G401 (cell line): ENCODE results near the gene LDLRAD4. TPM values are rescaled to one million over a fixed set of nuclear protein-coding genes. Genes with fewer than 3 reads are reported as not detected.

ENCODE experiments used
- DNase-seq: peaks from one replicate; pipeline ENCODE4 v3.0.0-alpha.2; 2015; ENCODE audit warnings: low spot score
- in situ Hi-C: cut with HindIII; loops from 2 replicates; pipeline ENCODE4 v1.10.0; 2016; ENCODE audit warnings: low sequenced_read_pairs, mixed read lengths
- total RNA-seq: library from RNA; depleted of rRNA; stranded (reverse); fragments of >200 nt; shearing (Covaris generic); gene quantifications from 2 replicates; pipeline ENCODE4 v1.2.3, GENCODE V29; 2014

LDLRAD4 gene
- total RNA-seq, 1 experiment from 2014 or later, result not detected

GRCh38 chr18:13572721-13573120, 354.2 kb downstream of the LDLRAD4 start:
- in situ Hi-C loops, result no loop called here
- no peak for DNase-seq

- in situ Hi-C loops, result no loop called here
- no peak for DNase-seq
Measured at GRCh38 chr18:13573750-13574149, 355.2 kb downstream of the LDLRAD4 start.

GRCh38 chr18:13574355-13574754, 355.8 kb downstream of the LDLRAD4 start:
- no peak for DNase-seq
- in situ Hi-C loops, result no loop called here

- in situ Hi-C loops, result no loop called here
- no peak for DNase-seq
Measured at GRCh38 chr18:13574761-13575160, 356.2 kb downstream of the LDLRAD4 start.

- no peak for DNase-seq
- in situ Hi-C loops, result no loop called here
Measured at GRCh38 chr18:13576598-13576997, 358.0 kb downstream of the LDLRAD4 start.

- in situ Hi-C loops, result no loop called here
- DNase-seq, result no peak
Measured at GRCh38 chr18:13577091-13577697, 358.6 kb downstream of the LDLRAD4 start.

GRCh38 chr18:13577781-13578180, 359.2 kb downstream of the LDLRAD4 start:
- in situ Hi-C loops, result no loop called here
- no peak for DNase-seq

- in situ Hi-C loops, result no loop called here
- DNase-seq, result no peak
Measured at GRCh38 chr18:13578400-13578799, 359.8 kb downstream of the LDLRAD4 start.

GRCh38 chr18:13579874-13580273, 361.3 kb downstream of the LDLRAD4 start:
- in situ Hi-C loops, result no loop called here
- no peak for DNase-seq

GRCh38 chr18:13580351-13580750, 361.8 kb downstream of the LDLRAD4 start:
- no peak for DNase-seq
- in situ Hi-C loops, result no loop called here

- no peak for DNase-seq
- in situ Hi-C loops, result no loop called here
Measured at GRCh38 chr18:13580991-13581390, 362.4 kb downstream of the LDLRAD4 start.

- no peak for DNase-seq
- in situ Hi-C loops, result no loop called here
Measured at GRCh38 chr18:13581496-13582177, 363.1 kb downstream of the LDLRAD4 start.

GRCh38 chr18:13582178-13582670, 363.7 kb downstream of the LDLRAD4 start:
- DNase-seq, result no peak
- in situ Hi-C loops, result no loop called here

GRCh38 chr18:13583576-13584550, 365.3 kb downstream of the LDLRAD4 start:
- no peak for DNase-seq
- in situ Hi-C loops, result no loop called here

- in situ Hi-C loops, result no loop called here
- DNase-seq, result no peak
Measured at GRCh38 chr18:13584825-13585224, 366.3 kb downstream of the LDLRAD4 start.

- DNase-seq, result no peak
- in situ Hi-C loops, result no loop called here
Measured at GRCh38 chr18:13585379-13586153, 367.0 kb downstream of the LDLRAD4 start.

GRCh38 chr18:13587001-13587400, 368.4 kb downstream of the LDLRAD4 start:
- in situ Hi-C loops, result no loop called here
- no peak for DNase-seq

GRCh38 chr18:13587477-13587876, 368.9 kb downstream of the LDLRAD4 start:
- DNase-seq, result no peak
- in situ Hi-C loops, result no loop called here

- in situ Hi-C loops, result no loop called here
- DNase-seq, result no peak
Measured at GRCh38 chr18:13587937-13588336, 369.4 kb downstream of the LDLRAD4 start.
